CD4-positive, alpha-beta T cell treated with Interleukin-10 for 1 hour (primary cell): Measurements from ENCODE around the gene CDKN2AIPNL.
"Not testable (repeated sequence)": the region's sequence is repeated elsewhere in the genome, so short reads cannot be mapped to it uniquely, and the experiment has no call there.

Source experiments
- DNase-seq: peaks from one replicate; pipeline ENCODE4 v3.0.0-alpha.2; 2020

CDKN2AIPNL gene

DNA sequence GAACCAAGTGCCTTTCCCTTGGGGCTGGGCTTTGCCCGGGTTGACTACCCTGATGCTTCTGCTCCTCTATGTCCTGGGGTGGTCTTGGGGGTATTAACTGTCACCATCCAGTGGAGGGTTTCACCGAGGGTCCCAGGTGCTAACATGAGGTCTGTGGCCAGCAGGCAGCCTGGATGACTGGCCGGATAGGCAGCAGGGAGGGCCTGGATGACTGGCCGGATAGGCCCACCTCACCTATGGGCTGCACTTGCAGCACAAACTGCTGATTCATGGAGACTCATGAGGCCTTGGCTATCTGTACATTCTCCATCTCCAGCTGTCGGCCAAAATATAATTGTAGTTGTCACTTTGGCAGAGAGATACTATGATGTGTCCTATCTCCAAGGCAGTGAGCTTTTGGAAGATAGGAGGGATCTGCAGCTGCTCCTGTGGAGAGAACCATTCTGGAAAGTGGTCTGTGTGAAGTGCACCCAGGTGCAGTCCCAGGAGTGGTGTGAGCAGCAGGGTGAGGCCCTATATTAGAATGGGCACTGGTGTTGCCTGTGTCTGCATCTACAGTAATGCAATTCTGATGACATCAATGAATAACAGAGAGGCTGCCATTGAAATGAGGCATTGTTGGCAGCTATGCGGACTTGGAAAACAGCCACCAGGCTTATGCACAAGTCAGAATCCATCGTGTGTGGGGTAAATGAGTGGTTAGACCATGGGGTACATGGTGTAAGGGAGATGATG, 26.3 kb upstream of the CDKN2AIPNL start:
- DNase-seq = no peak

DNA sequence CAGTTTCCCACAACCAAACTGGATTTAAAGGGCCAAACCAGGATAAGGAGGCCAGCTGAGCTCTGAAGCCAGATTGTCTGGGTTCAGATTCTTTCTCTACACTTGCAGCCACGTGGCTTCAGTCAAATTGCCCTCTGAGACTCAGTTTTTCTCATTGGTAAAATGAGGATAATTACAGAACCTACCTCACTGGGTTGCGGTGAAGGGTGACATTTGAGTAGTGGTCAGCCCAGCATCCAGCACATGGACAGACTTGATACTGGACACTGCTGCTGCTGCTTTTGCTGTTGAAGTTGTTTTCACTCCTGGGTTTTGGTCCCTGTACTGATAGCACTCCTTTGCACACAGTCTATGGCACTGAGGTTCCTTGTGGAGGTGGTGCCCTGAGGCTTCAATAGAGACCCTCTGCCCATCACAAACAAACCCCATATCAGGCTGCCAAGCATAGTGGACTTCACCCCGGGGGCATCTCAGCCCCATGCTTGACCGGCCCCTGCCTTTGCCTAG, 25.7 kb upstream of the CDKN2AIPNL start:
- no peak for DNase-seq

DNA sequence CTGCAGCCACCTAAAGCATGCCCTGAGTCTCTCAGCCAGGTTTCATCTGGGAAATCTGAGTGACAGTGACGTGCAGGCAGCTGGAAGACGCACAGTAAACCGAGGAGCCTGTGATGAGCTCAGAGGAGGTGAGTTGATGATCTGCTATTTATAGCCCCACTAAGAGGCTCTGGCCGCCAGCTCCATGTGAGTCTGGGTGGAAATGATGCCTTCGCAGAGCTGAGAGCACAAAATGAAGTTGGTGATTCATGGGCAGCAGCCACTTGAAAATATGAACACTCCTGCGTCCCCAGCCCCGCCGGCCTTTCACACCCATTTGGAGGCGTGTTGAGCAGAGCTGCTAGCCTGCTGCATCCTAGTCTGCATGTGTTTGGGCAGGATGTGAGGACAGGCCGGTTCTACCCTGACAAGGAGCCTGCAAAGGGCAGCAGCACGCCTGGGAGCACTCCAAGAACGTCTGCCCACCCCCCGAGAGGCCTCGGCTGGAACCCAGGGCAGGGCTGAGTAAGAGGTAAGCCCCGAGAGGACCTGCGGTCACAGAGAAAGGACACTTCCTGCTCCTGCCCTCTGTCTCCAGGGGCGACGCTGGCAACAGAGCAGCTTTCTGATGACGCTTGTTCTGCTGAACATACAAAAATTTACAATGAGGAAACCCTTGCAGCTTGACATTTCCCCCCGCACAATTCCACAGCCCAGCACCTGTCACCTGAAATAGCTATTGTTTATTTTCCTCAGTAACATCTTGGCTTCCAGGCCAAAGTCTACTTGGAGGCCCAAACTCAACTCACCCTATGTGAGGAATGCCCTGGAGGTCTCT, 25.1 kb upstream of the CDKN2AIPNL start:
- DNase-seq = peak; percentile 69

DNA sequence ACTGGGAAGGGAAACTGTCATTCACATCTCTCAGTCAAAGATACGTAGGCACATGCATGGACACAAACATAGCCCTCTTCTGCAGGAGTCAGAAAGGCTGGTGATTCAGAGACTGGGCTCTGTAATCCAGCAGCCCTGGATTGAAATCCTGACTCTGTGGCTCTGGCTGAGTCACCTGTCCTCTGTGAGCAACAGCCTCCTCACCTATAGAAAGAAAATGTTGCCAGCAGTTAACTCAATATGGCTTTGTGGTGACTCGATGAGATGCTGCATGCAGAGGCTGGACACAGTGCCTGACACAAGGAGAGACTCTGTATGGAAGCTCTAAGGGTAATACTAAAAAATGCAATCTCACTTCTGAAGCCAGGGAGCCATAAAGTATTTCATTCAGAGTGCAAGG, 23.9 kb upstream of the CDKN2AIPNL start:
- no peak for DNase-seq

DNA sequence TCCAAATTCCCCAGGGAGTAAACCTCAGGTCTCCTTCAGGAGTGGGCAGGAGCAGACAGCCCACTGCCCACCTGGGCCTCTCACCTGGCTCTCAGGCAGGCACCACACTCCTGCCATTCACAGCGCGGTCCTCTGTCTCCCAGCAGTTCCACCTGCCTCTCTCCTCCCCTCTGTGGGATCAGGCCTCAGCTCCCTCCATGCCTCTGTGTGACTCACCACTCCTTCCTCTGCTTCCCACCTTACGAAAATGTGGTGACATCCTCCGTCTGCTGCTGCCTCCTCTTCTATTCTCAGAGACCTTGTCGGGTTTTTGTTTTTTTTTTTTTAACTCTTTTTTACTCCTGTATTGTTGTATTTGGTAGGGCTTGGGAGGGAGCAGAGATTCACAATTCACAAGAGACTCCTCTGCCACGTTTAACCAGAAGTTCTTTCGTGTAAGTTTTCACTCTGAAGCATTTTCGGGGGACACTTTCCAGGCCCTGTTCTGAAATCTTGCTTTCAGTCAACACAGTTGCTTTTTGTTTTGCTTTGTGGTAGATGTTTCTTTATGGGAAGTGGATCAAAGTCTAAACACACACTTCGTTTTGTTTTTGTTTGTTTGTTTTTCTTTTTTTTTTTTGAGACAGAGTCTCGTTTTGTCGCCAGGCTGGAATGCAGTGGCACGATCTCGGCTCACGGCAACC, 21.1 kb upstream of the CDKN2AIPNL start:
- no peak for DNase-seq

DNA sequence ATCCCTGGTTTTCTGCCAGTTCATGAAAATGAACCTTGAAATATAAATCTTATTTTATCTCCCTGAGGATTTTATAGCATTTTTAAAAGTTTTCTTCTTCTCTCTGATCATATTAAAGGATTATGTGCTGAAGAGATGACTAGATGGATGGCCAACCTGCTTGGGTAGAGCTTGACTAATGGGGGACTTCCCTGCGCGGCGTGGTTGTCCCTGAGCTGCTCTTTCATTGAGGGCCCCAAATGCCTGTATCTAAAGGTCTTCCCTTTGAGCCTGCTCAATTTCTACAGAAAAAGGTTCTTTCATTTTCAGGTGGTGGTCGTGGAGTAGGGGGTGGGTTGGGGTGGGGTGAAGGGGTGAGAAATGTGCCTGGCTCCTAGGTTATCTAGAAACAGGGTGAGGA, 20.5 kb upstream of the CDKN2AIPNL start:
- no peak for DNase-seq

DNA sequence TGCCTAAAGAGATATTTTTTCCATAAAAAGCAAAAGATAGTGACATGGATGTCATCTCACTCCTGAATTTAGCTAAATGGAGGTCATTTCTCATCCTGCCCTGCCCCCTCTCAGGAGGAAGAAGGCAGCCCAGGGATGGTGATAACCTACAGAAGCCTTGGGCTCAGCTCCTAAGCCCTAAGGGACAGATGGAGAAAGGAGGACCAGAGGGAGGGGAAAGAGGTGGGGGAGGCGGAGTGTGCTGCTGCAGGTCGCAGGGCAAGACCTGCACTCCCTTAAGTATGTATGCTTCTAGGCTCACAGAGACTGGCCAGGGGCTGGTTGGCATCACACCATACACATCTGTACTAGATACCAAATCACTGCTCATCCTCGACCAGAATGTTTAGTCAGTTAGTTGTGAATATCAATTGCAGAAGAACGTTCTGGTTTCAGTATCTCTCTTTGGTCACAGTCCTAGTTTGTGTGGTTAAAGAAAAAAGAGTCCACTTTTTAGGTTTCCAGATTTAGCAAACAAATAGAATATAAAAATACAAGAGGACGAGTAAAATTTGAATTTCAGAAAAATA, 18.4 kb upstream of the CDKN2AIPNL start:
- DNase-seq = no peak

DNA sequence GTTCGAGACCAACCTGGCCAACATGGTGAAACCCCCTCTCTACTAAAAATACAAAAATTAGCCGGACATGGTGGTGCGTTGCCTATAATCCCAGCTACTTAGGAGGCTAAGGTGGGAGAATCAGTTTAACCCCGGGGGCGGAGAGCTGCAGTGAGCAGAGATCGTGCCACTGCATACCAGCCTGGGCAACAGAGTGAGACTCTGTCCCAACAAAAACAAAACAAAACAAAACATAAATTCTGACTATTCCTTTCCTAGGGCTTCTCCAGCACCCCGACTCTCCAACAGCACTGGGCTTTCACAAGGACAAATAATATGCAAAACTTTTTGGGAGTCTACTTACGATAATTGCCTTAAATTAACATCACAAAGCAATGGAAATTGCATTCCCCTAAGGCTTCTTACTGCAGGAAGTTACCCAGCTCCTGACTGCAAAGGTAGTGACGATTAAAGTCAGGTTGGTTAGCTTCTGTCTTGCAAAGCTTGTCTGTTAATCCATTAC, 15.9 kb upstream of the CDKN2AIPNL start:
- DNase-seq = no peak

DNA sequence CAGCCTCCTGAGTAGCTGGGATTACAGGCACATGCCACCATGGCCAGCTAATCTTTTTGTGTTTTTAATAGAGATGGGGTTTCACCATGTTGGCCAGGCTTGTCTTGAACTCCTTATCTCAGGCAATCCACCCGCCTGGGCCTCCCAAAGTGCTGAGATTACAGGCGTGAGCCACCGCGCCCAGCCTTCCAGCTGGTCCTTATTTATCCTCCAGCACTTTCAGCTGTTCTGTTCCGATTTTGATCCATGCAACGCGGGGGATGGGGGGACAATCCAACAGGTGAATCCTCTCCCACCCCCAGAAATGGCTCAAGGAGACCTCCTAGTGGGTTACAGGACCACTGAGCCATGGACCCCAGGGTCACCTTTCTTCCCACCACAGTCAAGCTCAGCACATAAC, 14.7 kb upstream of the CDKN2AIPNL start:
- no peak for DNase-seq

DNA sequence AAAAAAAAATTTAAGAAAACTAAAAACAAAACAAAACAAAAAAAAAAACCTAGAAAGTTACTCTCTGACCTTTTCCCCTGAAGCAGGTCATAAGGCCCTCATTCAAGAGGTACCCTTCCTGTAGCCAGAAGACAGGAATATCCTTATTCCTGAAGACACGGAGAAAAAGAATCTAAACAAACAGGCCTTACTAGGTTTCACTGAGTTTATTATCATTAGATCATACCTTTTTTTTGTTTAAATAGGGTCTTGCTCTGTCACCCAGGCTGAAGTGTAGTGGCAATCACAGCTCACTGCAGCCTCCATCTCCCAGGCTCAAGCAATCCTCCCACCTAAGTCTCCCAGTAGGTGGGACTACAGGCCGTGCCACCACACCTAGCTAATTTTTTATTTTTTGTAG, 11.7 kb upstream of the CDKN2AIPNL start:
- no peak for DNase-seq

DNA sequence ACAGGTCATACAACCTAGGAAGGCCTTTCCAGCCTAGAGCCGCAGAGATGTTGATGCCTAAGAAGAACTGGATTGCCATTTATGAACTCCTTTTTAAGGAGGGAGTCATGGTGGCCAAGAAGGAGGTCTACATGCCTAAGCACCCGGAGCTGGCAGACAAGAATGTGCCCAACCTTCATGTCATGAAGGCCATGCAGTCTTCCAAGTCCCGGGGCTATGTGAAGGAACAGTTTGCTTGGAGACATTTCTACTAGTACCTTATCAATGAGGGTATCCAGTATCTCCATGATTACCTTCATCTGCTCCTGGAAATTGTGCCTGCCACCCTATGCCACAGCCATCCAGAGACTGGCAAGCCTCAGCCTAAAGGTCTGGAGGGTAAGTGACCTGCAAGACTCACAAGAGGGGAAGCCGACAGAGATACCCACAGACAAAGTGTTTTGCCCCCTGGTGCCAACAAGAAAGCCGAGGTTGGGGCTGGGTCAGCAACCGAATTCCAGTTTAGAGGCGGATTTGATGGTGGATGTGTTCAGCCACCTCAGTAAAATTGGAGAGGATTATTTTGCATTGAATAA, 11.2 kb upstream of the CDKN2AIPNL start:
- DNase-seq = no peak

DNA sequence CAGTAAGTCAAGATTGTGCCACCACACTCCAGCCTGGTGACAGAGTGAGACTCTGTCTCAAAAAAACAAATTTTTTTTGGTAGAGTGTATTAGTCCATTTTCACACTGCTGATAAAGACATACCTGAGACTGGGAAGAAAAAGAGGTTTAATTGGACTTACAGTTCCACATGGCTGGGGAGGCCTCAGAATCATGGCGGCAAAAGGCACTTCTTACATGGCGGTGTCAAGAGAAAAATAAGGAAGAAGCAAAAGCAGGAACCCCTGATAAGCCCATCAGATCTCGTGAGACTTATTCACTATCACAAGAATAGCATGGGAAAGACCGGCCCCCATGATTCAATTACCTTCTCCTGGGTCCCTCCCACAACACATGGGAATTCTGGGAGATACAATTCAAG, 9.4 kb upstream of the CDKN2AIPNL start:
- not testable (repeated sequence) for DNase-seq

DNA sequence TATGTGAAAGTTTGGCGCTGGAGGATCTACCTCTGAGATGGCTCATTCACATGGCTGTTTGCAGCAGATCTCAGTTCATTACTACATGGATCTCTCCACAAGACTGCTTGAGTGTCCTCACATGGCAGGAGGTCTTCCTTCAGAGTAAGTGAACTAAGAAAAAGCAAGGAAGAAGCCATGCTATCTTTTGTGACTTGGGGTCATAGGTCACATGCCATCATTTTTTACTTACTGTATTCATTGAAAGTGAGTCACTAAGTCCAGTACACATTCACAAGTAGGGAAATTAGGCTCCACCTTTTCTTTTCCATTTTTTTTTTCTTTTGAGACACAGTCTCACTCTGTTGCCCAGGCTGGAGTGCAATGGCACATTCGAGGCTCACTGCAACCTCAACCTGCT, 8.7 kb upstream of the CDKN2AIPNL start:
- no peak for DNase-seq

DNA sequence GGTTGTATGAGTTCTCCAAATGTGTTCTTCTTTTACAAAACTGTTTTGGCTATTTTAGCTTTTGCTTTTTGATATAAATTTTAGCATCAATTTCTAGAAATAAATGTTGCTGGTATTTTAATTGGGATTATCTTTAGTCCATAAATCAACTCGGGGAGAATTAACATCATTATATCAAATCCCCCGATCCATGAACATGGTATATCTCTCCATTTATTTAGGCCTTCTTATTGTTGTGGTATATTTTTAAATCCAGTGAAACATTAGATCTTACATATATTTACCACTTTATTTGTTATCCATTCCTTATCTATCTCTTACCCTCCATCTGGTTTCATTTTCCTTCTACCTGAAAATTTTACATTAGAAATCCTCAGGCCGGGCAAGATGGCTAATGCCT, 7.3 kb upstream of the CDKN2AIPNL start:
- no peak for DNase-seq

DNA sequence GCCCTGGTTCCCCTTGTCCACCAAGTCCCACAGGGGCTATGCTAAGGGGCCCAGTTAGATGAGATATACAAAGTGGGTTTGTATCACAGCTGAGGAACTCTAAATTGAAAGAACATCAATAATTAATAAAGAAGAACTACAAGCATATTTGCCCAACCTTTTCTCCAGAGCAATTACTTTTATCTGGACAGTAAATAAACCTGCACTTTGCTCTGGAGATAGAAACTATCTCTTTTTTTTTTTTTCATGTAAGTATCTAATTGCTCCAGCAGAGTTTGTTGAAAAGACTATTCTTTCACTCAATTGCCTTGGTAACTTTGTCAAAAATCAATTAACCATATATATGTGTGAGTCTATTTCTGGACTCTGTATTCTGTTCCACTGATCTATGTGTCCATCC, 6.0 kb upstream of the CDKN2AIPNL start:
- DNase-seq = no peak

DNA sequence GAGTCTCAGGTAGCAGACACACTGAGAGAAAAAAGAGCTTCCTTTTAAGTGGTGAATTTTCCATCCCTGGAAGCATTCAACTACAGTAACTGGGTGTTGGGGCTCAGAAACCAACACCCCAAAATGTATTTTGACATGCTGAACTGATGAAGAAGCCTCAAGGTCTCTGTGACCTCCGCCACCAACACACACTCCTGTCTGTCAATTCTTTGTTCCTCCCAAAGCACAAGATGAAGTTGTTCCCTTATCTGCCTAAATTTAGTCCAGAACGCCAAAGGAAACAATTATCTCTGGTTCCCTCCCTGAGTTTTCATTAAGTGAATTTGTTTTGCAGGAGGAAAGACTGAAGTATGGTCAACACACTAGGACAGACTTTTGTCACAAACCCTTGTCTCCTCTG, 1.4 kb upstream of the CDKN2AIPNL start:
- DNase-seq = no peak

DNA sequence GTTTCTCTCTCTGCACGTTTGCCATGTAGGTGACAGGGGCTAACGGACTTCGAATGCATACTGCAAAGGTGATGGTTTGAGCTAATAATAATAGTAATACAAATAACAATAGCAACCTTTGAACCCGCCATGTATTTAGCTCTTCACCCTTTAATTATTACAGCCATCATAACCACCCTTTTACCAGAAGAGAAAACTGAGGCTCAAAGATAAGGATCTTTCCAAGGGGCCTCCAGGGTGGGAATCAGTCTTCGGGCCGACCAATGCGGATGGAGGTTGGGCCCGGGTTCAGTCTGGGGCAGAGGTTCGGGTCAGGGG, 494 bp downstream of the CDKN2AIPNL start:
- DNase-seq = no peak

DNA sequence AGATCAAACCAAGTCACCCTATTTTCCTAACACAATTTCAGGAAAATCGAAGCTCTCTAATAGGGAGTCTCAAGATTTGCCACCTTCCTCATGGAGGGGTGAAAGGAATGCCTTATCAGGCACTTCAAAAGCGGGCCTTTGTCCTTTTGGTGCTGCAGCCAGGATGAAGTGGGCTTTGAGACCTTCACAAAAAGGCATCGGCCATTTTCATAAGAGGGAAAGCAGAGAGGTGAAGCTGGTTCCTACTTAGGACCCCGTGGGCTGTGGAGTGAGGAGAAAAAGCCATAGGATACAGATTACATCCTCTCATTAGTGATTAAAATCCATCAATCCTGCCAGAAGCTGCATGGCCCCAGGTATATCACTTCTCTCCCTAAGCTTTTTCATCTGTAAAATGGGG, 859 bp downstream of the CDKN2AIPNL start:
- no peak for DNase-seq

DNA sequence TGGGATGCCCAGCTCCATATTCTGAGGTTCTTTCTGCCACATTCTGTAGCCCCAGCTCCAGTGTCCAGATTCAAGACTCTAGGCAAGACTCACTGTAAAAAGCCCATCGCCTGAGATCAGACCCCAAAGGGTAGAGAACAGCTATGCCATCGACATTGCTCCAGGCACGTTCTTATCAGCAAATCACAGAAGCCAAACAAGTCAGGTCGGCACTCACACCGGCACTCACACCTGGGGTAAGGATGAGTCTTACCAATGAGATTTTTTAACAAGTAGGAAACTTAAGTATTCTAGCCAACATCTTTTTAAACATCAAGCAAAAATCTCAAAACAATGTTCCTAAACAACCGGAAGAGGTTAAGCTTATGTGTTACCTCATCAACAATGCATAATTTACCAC, 2.4 kb downstream of the CDKN2AIPNL start:
- DNase-seq = no peak

DNA sequence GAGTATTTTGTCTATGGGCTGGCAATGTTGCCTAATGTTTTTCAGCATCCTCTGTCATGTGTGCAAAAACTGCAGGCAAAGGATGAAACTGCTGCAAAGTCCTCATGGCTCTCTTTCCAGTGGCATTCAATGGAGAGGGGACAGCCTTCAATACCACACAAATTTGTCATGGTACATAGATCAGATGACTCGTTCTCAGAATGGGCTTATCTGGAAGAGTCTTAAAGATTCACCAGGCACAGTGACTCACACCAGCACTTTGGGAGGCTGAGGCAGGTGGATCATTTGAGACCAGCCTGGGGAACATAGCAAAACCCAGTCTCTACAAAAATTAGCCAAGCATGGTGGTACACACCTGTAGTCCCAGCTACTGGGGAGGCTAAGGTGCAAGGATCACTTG, 5.3 kb downstream of the CDKN2AIPNL start:
- no peak for DNase-seq

DNA sequence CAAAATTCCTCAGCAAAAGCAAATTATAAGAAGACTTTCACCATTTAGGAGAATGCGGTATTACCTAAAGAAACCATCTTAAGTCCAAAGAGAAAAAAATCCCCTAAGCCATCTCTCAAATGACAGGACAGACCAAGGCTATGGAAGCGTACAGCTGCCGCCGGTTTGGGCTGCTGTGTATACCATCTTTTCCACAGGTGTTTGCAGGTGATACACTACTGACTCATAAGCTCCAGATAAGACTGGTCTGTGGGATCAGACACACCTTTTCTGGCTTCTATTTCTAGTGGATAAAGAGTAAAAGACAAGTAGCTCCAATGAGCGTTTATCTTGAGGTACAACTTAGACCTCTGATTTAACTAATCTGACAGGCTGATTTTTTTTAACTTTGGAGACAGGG, 7.7 kb downstream of the CDKN2AIPNL start:
- DNase-seq = no peak

DNA sequence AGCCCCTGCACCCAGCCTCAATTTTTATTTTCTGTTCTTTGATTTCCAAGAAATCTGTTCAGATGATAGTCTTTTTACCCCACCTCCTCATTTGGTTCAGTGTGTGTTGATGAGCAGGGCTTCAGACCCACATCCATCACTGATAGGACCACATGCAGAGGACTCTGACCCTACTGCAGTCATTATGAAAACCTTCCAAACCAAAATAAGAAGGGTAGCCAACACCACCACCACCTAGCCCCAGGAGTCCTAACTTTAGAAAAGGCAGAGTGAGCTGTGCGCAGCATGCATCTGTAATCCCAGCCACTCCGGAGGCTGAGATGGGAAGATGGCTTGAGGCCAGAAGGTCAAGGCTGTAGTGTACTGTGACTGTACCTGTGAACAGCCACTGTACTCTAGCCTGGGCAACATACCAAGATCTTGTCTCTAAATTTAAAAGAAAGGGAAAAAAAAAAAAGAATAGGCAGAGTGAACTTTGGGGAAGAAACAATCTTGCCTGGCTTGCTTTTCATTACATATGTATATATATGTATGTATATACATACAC, 13.0 kb downstream of the CDKN2AIPNL start:
- no peak for DNase-seq

DNA sequence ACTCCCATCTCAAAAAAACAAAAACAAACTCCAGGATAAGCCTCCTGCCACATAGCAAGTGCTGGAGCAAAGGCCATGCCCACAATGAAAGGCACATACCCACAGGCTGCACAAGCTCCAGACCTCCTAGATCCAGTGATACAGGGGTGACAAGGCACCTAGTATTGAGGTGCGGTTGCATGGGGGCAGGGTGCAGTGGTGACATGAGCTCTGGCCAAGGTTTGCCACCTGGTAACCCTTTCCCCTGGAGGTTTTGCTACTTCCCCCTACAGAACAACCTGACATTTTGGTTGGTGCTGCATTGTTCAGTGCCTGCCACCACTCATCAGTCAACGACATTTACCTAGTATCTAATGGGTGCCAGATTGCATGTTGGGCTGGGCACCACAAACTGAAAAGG, 14.5 kb downstream of the CDKN2AIPNL start:
- no peak for DNase-seq
